GM18861 (cell line): ENCODE data around the gene LRRC26.

ENCODE experiments used
- ATAC-seq: cut with Tn5 transposase; IDR thresholded peaks from one replicate; pipeline ENCODE4 v1.9.1; 2021; ENCODE audit not compliant: unreplicated experiment

Gene LRRC26, protein sequence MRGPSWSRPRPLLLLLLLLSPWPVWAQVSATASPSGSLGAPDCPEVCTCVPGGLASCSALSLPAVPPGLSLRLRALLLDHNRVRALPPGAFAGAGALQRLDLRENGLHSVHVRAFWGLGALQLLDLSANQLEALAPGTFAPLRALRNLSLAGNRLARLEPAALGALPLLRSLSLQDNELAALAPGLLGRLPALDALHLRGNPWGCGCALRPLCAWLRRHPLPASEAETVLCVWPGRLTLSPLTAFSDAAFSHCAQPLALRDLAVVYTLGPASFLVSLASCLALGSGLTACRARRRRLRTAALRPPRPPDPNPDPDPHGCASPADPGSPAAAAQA

DNA sequence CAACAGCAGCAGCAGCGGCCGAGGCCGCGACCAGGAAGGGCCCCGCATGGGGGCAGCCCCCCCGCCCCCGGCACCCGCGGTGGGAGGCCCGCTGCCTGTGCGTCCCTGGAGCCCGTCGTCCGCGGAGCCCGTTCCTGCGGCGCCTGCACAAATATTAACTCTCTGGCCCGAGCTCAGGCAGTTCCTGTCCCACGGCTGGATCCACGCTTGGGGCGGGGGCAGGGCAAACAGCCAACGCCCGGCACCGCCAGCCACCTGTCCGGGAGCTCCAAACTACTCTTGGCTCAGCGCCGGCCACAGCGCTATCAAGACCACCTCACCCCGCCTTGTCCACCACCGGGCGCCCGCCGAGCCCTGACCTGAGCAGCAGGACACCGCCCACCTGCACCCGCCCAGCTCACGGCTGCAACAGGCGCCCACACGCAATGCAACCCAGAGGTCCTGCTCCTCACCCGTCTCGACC lies at the start of gene LRRC26:
LRRC26 (minus strand) TSS at position 156 of the 463 bp plus-strand sequence; CDS start at position 48, 108 bp downstream.
- ATAC-seq = no peak

DNA sequence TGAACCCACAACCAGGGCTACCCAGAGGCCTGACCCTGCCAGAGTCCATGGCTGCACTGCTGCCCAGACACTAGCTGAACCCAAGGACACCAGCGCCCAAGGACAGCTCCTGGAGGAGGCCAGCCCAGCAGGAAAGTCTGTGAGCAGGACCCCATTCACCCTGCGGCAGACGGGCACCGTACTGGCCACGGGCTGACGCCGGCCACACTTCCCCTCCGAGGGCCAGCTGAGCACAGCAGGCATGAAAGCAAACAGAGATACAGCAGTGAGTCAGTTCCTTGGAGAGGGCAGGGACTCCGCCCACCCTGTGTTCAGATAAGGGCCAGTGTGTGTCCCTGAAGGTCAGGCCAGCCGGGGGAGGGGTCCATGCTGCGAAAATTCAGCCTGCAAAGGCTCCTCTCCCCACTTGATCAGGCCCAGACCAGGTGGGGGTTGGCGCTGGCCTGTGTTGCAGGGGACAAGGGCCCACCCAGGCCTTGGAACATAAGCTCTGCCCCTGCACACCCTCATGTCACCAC lies 49.0 kb upstream of the LRRC26 start:
- no peak for ATAC-seq

DNA sequence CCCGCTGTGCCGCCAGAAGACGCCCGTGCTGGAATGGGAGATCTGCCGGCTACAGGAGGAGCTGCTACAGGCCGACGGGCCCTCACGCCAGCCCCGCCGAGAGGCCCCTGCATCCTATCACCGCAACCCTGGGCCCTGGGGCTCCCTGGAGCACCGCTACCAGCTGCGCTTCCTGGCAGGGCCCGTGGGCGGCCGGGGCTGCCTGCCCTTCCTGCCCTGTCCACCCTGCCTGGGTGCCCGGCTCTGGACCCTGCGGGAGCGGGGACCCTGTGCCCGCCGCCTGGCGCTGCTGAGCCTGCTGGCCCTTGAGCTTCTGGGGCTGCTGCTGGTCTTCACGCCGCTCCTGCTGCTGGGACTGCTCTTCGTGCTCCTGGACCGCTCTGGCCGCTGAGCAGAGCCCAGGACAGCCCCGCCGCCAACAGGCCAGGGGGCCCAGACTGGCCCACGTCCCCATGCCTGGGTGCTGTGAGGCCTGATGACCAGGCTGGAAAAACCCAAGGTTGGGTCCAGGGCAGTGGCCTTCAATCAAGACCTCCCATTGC lies 48.4 kb upstream of the LRRC26 start:
- ATAC-seq = no peak

DNA sequence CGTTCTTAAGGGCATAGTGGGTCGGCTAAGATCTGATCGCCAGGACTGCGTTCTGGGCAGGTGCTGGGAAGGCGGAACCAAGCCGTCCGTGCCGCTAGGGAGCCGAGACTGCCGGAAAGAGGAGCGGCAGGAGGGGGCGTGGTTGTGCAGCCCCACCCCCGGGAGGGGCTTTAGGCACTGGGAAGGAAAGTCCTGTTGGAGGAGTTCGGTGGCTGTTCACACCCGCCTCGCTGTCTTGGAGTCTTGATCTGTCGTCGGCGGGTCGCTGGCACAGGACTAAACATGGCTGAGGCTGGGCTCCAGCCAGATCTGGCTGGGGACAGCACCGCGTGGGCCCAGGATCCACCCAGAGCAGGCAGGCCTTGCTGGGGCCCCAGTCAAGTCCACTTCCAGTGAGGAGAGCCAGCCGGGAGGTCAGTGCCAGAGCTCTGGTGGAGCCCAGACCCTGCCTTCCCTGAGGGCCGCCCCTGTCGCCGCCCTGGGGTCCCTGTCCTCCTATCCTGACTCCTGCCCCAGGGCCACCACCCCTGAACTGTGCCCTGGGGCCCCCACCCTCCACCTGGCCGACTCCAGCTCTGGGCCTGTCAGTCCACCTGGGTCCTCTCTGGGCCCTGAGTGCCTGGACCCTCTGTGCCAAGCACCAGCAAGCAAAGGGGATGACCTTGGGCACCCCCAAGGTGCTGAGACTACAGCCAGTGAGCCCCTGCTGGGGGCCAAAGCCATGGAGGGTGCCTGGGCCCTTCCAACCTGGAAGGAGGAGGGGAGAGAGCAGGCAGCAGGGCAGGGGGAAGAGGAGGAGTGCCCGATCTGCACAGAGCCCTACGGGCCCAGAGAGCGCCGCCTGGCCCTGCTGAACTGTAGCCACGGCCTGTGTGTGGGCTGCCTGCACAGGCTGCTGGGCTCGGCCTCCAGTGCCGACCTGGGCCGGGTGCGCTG lies 47.7 kb upstream of the LRRC26 start:
- ATAC-seq = no peak

DNA sequence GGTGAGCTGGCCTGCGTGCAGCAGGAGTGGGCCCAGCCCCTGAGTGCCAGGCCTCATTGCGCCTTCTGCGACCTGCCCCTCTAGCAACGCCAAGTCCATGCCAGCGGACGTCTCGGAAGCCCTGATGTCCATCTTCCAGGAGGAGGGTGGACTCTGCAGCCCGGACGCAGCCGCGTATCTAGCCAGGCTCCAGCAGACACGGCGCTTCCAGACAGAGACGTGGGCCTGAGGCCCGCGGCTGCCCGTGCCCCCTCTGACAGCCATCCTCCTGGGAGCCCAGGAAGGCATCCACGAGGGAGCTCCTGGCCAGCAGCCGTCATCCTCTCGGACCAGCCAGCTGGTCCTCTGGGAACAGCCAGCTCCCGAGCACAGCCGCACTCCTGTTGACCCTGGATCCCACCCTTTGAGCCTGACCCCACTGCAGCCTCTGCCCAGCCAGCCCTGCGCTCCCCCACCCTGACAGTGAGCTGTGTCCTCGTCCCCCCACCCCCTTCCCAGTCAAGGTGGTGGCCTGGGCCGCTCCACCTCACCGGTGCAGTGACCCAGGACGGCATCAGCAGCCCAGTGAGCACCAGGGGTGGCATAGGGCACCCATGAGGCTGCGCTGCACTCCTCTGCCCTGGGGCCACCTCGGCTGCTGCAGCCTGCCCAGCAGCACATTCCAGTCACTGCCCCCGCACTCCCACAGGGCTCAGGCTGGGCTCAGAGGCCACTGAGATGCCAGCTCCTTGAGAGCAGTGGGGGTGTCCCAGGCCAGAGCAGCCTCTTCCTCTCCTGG lies 46.5 kb upstream of the LRRC26 start:
- no peak for ATAC-seq

DNA sequence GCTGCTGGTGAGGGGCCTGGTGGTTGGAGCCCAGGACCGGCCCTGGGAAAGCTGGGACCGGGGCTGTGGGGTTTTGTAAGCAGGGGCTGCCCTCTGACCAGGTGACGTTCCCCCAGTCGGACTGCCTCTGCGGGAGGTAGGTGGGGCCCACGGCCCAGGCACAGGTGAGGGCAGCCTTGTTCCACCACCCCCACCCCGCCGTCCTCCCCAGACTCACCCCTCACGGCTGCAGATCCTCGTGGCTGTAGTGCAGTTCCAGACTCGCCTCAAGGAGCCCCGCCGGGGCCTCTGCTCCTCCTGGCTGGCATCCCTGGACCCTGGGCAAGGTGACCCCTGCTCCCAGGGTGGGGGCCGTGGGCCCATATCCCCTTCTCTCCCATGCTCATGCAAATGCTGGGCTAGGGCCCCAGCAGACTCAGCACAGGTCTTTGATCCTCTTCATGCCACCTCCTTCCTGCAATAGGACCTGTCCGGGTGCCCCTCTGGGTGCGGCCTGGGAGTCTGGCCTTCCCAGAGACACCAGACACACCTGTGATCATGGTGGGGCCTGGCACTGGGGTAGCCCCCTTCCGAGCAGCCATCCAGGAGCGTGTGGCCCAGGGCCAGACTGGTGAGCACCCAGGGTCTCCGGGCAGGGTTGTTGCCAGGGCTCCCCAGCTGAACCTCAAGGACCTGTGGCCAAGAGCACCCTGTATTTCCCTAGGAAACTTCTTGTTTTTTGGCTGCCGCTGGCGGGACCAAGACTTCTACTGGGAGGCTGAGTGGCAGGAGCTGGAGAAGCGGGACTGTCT lies 45.5 kb upstream of the LRRC26 start:
- ATAC-seq = no peak

DNA sequence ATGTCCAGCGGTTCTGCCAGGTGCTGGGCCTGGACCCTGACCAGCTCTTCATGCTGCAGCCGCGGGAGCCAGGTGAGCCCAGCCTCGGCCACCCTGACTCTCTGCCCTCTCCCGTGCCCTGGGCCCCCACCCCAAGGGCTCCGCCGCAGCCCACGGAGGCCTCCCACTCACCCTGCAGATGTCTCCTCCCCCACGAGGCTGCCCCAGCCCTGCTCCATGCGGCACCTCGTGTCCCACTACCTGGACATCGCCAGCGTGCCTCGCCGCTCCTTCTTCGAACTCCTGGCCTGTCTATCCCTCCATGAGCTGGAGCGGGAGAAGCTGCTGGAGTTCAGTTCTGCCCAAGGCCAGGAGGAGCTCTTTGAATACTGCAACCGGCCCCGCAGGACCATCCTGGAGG lies 44.8 kb upstream of the LRRC26 start:
- no peak for ATAC-seq

DNA sequence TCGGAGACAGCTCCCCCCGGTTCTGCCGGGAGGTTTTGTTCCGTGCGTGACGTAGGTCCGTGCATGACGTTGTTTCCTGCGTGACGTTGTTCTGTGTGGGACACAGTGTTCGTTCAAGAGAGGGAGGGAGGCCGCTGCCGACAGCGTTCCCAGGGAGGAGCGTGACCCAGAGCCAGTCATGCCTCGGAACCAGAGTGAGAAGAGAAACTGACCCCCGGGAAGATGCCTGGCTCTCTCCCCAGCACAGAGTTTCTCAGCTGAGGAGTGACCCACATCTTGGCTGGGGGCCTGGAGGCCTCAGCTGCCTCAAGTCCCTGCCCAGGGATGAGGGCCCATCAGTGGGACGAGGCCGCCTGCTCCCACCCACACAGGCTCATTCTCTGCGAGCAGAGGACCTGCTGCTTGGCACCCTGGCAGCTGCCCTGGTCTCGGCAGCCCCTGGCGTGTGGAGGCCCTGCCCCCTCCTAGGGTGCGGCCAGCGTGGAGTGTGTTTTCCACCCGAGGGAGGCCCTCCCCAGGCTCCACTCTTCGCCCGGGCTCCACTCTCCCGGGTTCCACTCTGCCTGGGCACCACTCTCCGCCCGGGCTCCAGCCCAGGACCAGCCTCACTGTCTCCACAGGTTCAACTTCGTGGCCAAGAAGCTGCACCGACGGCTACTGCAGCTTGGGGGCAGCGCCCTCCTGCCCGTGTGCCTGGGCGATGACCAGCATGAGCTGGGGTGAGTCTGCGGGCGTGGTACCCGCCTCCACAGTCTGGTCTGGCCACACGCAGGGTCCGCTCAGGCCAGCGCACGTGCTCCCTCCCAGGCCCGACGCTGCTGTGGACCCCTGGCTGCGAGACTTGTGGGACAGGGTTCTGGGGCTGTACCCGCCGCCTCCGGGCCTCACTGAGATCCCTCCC lies 43.6 kb upstream of the LRRC26 start:
- no peak for ATAC-seq

DNA sequence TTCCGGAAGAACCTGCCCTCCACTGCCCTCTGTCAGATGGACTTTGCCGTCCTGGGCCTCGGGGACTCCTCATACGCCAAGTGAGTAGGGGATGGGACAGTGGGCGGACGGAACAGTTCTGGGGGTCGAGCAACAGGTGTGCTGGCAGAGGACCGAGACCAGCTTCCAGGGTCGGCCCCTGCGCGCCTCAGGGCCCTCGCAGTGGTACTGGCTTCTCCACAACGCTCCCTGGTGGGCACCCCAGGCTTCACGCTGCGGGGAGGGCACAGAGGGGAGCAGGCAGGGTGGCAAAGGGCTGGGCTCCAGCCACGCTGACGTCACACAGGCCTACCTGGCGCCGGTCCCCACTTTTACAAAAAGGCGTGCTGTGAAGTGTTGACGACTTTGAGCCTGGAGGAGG lies 42.7 kb upstream of the LRRC26 start:
- no peak for ATAC-seq

DNA sequence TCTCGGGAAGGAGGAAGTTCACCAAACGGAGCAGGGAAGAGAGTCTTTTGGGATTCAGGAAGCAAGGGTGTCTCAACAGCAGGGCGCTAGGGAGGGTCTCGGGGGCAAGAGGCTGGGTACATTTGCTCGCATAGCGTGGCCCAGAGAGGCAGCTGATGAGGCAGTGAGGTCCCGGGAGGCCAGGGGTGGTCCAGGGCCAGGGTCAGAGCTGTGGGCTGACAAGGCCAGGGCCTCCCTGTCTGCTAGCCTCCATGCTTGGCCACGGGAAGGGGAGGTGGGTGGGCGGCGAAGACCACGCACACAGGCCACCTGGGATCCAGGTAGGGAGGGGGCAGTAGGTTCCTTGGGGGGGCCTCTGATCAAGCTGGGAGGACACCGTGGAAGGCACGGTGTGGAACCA lies 41.7 kb upstream of the LRRC26 start:
- ATAC-seq = no peak

DNA sequence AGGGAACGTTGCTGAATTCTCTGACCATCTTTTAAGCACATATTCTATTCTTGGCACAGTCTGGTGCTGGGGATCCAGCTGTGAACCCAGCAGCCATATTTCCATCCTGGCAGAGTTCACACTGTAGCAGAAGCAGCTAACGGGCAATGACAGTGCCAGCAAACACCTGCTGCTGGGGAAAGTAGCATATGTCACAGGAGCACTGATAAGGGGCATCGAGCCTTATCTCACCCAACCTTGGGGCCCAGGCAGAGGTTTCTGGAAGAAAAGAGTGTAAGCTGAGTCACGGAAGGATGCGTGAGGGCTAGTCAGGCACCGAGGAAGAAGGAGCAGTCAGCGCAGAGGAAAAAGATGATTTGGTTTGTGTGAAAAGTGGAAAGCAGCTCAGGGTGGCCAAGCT lies 36.8 kb upstream of the LRRC26 start:
- ATAC-seq = no peak

DNA sequence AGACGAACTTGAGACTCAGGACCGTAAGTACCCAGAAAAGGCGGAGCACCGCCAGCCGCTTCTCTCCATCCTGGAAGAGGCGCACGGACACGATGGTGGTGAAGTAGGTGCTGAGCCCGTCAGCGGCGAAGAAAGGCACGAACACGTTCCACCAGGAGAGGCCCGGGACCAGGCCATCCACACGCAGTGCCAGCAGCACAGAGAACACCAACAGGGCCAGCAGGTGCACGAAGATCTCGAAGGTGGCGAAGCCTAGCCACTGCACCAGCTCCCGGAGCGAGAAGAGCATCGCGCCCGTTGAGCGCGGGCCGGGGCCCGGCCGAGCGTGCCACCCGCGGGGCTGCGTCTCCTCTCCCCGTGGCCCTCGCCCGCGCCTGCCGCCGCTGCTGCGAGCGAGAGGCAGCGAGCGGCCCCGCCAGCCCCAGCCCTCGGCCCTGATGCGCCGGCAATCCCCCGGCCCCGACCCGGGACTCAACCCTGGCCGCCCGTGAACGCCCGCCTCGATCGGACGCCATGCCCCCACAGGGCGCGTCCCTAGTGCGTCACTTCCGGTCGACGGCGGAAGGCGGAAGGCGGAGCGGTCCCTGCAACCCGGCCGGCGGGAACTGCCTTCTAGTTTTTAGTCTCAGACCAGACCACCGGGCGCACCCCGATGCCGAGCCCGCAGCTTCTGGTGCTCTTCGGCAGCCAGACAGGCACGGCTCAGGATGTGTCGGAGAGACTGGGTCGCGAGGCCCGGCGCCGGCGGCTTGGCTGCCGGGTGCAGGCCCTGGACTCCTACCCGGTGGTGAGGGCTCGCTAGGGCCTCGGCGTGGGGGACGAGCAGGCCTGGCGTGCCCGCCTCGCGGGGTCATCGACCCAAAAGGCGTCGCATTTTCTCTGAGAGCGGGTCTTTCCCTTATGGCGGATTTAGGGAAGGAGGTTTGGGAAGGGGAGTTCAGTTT lies 35.5 kb upstream of the LRRC26 start, which contains the start of the genes NDOR1 and TMEM203:
NDOR1 (plus strand) TSS at position 575 of the 944 bp plus-strand sequence; CDS start at position 653, 78 bp downstream.
TMEM203 (minus strand) TSS at position 523 of the 944 bp plus-strand sequence; CDS start at position 289, 234 bp downstream.
- ATAC-seq = peak; percentile 36

DNA sequence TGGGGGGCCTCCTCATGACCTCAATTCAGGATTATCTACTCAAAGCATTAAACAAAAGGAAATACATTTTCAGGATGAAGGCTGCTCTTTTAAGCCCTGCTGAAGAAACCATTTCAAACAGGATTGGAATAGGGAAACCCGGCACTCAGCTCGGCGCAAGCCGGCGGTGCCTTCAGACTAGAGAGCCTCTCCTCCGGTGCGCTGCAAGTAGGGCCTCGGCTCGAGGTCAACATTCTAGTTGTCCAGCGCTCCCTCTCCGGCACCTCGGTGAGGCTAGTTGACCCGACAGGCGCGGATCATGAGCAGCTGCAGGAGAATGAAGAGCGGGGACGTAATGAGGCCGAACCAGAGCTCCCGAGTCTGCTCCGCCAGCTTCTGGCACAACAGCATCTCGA lies 34.9 kb upstream of the LRRC26 start:
- no peak for ATAC-seq

DNA sequence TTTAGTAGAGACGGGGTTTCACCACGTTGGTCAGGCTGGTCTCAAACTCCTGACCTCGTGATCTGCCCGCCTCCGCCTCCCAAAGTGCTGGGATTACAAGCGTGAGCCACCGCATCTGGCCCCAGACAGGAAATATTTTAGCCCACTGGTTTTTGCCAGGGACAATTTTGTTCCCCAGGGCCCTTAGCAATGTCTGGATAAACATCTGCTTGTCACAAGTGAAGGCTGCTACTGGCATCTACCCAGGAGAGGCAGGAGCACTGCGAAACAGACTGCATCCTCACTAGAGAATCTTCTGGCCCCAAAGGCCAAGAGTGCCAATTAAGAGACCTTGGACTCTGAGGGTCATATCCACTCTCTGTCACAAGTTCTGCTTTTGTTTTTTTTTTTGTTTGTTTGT lies 33.1 kb upstream of the LRRC26 start:
- no peak for ATAC-seq

DNA sequence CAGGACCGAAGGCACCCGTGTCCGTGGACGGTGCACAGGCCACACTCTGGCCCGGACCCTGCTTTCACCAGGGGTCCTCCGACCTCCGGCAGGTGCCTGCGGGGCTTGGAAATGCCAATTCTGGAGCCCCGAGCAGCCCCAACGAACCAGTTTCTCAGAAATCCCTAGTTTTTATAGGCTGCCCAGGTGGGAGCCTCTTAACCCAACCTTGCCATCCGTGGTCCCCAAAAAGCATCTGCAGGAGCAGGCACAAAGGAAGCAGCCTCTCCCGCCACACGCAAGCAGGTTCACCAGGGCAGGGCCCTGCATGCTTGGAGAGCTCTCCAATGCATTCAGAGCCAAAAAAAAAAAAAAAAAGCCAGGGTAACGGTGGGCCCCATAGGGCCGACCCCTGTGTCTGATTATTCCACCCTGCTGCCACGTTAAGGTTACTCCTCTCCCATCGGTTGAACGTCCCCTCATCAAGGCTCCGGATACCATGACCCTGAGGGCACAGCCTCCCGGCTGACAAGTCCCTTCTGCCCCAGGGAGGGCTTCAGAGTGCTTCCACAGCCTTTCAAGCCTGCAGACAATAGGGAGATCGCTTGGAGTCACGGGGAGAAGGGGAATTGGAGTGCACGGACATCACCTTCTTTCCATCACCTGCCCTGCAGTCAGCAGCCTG lies 31.5 kb upstream of the LRRC26 start:
- no peak for ATAC-seq

DNA sequence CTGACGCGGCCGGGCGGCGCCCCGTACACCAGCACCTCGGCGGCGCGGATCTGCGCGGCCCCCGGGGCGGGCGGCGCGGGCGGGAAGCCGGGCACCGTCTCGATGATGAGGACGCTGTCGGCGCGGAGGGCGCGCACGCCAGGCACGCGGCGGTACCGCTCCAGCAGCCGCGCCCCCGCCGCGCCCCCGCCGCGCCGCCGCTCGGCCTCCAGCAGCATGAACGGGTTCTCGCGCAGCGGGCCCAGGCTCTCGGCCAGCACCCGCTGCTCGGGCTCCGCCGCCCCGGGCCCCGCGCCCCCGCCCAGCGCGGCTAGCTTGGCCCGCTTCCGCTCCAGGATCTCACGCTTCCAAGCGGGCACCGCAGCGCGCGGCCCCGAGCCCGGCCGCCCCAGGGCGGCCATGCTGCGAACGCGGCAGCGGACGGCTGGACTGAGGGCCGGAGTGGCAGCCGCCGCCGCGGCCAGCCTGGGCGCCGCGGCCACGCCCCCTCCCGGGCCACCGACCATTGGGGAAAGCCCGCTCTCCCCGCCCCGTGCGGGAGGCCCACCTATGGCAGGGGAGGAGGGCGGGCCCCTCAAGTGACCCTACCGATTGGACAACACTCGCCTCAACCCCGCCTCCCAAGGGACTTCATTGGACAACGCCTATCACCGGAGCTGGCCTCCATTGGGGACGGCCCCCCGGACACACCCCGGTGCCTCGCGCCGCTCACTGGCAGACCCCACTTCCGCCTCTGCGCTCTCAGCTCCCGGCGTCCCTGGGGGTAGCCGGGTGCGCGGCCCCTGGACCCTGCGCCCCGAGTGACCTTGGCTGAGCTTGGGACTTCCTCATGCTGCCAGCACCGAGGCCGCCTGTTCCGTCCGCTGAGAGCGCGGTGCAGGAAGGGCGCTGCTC lies 30.7 kb upstream of the LRRC26 start, which contains the start of gene TPRN:
TPRN (minus strand) TSS at position 431 of the 894 bp plus-strand sequence; CDS start at position 401, 30 bp downstream.
- ATAC-seq = peak; percentile 76
